Duodenal mucosa (tissue), 2 donors: ENCODE measurements around the gene ZBTB47.

Experiments
- H3K27ac ChIP-seq: one replicate; pipeline ENCODE4 v1.7.0; 2013; ENCODE audit warnings: low read depth, low read length
- H3K27me3 ChIP-seq, 2 donors: one replicate each; pipeline ENCODE4 v1.7.0; 2013; ENCODE audit warnings: low read length in 2 of 2, control low read depth in 1 of 2; ENCODE audit not compliant: insufficient read depth in 2 of 2, control insufficient read depth in 1 of 2
- H3K36me3 ChIP-seq, 2 donors: one replicate each; pipeline ENCODE4 v1.7.0; 2013; ENCODE audit warnings: low read length in 2 of 2, control low read depth in 1 of 2; ENCODE audit not compliant: insufficient read depth in 2 of 2, control insufficient read depth in 1 of 2
- H3K4me1 ChIP-seq, 2 donors: one replicate each; pipeline ENCODE4 v1.7.0; 2013; ENCODE audit warnings: low read length in 2 of 2, control low read depth in 1 of 2; ENCODE audit not compliant: insufficient read depth in 2 of 2, control insufficient read depth in 1 of 2
- H3K4me3 ChIP-seq, 2 donors: one replicate each; pipeline ENCODE4 v1.7.0; 2013; ENCODE audit warnings: low read length in 2 of 2, low read depth in 1 of 2
- H3K9ac ChIP-seq, 2 donors: one replicate each; pipeline ENCODE4 v1.7.0; 2013; ENCODE audit warnings: low read length in 2 of 2, low read depth in 1 of 2
- H3K9me3 ChIP-seq, 2 donors: one replicate each; pipeline ENCODE4 v1.7.0; 2013; ENCODE audit warnings: low read length in 2 of 2, control low read depth in 1 of 2; ENCODE audit not compliant: control insufficient read depth in 1 of 2

ZBTB47 gene

GRCh38 chr3:42690766-42691680, 37.5 kb downstream of the ZBTB47 start:
- Histone ChIP-seq H3K9ac (no peak overlapping the region), H3K4me1 (no peaks in the 10 kb centered on the region), H3K27ac (no peak overlapping the region)

GRCh38 chr3:42691816-42692666, 38.5 kb downstream of the ZBTB47 start:
- peaks cover 0 to 9% of the 10 kb centered on the region in 2 donors for H3K27me3 ChIP-seq
- no peaks in the 10 kb centered on the region for H3K9me3 ChIP-seq
- no peaks in the 10 kb centered on the region for H3K4me1 ChIP-seq
- no peak overlapping the region for H3K4me3 ChIP-seq
- no peaks in the 10 kb centered on the region for H3K36me3 ChIP-seq
- no peak overlapping the region for H3K27ac ChIP-seq
- no peak overlapping the region for H3K9ac ChIP-seq

More at GRCh38 chr3:42690766-42691680, 37.5 kb downstream of the ZBTB47 start:
- Histone ChIP-seq H3K4me3 (no peak overlapping the region), H3K27me3 (peaks cover 6 to 9% of the 10 kb centered on the region in 2 donors), H3K36me3 (no peaks in the 10 kb centered on the region), H3K9me3 (no peaks in the 10 kb centered on the region)

GRCh38 chr3:42692667-42693529, 39.4 kb downstream of the ZBTB47 start:
- Histone ChIP-seq H3K9ac (no peak overlapping the region), H3K4me1 (no peaks in the 10 kb centered on the region), H3K27me3 (peaks cover 0 to 9% of the 10 kb centered on the region in 2 donors), H3K27ac (no peak overlapping the region), H3K4me3 (no peak overlapping the region), H3K9me3 (no peaks in the 10 kb centered on the region), H3K36me3 (no peaks in the 10 kb centered on the region)

GRCh38 chr3:42693530-42693930, 40.0 kb downstream of the ZBTB47 start:
- Histone ChIP-seq H3K4me3 (no peak overlapping the region), H3K27ac (no peak overlapping the region), H3K4me1 (no peaks in the 10 kb centered on the region), H3K9ac (no peak overlapping the region), H3K27me3 (peaks cover 0 to 9% of the 10 kb centered on the region in 2 donors), H3K36me3 (no peaks in the 10 kb centered on the region), H3K9me3 (no peaks in the 10 kb centered on the region)

- Histone ChIP-seq H3K4me3 (no peak overlapping the region), H3K9ac (no peak overlapping the region), H3K36me3 (no peaks in the 10 kb centered on the region), H3K27ac (no peak overlapping the region), H3K27me3 (peaks cover 0 to 9% of the 10 kb centered on the region in 2 donors), H3K4me1 (no peaks in the 10 kb centered on the region), H3K9me3 (no peaks in the 10 kb centered on the region)
These were observed 40.9 kb downstream of the ZBTB47 start for GRCh38 chr3:42694366-42694765.

- Histone ChIP-seq H3K36me3 (no peaks in the 10 kb centered on the region), H3K9me3 (no peaks in the 10 kb centered on the region), H3K9ac (no peak overlapping the region), H3K4me1 (no peaks in the 10 kb centered on the region), H3K4me3 (no peak overlapping the region), H3K27ac (no peak overlapping the region), H3K27me3 (peaks cover 0 to 9% of the 10 kb centered on the region in 2 donors)
These were observed 43.1 kb downstream of the ZBTB47 start for GRCh38 chr3:42696356-42697288.

- H3K4me1 ChIP-seq, result no peaks in the 10 kb centered on the region
- H3K4me3 ChIP-seq, result no peak overlapping the region
- no peak overlapping the region for H3K27ac ChIP-seq
- H3K27me3 ChIP-seq, result peaks cover 0 to 12% of the 10 kb centered on the region in 2 donors
- H3K9me3 ChIP-seq, result no peaks in the 10 kb centered on the region
- H3K36me3 ChIP-seq, result no peaks in the 10 kb centered on the region
- H3K9ac ChIP-seq, result no peak overlapping the region
These were observed 44.0 kb downstream of the ZBTB47 start for GRCh38 chr3:42697289-42698051.

GRCh38 chr3:42698216-42698910, 44.9 kb downstream of the ZBTB47 start:
- H3K27me3 ChIP-seq, result peaks cover 0 to 12% of the 10 kb centered on the region in 2 donors
- H3K27ac ChIP-seq, result no peak overlapping the region
- no peaks in the 10 kb centered on the region for H3K4me1 ChIP-seq
- H3K9me3 ChIP-seq, result no peaks in the 10 kb centered on the region
- H3K4me3 ChIP-seq, result no peak overlapping the region
- no peak overlapping the region for H3K9ac ChIP-seq
- H3K36me3 ChIP-seq, result no peaks in the 10 kb centered on the region
